Parathyroid adenoma (tissue), 2 donors: ENCODE measurements around the gene EDEM2.

ENCODE experiments used
- H2AFZ ChIP-seq: fragments of 300-600 bp; sonication (generic); one replicate; pipeline ENCODE4 v1.7.0; 2017; ENCODE audit warnings: antibody characterized with exemption, mild to moderate bottlenecking
- H3K27ac ChIP-seq: fragments of 300-600 bp; sonication (generic); one replicate; pipeline ENCODE4 v1.7.0; 2017
- H3K27me3 ChIP-seq: fragments of 300-600 bp; sonication (generic); one replicate; pipeline ENCODE4 v1.7.0; 2017; ENCODE audit warnings: low read length; ENCODE audit not compliant: control insufficient read depth, insufficient read depth
- H3K36me3 ChIP-seq: fragments of 300-600 bp; sonication (generic); one replicate; pipeline ENCODE4 v1.7.0; 2017; ENCODE audit warnings: low read length; ENCODE audit not compliant: control insufficient read depth, insufficient read depth
- H3K4me1 ChIP-seq: fragments of 300-600 bp; sonication (generic); one replicate; pipeline ENCODE4 v1.7.0; 2017; ENCODE audit warnings: control low read depth
- H3K4me2 ChIP-seq: fragments of 300-600 bp; sonication (generic); one replicate; pipeline ENCODE4 v1.7.0; 2017; ENCODE audit warnings: low read length
- H3K4me3 ChIP-seq: fragments of 300-600 bp; sonication (generic); one replicate; pipeline ENCODE4 v1.7.0; 2017; ENCODE audit warnings: low read depth, low read length
- H3K79me2 ChIP-seq: fragments of 300-600 bp; sonication (generic); one replicate; pipeline ENCODE4 v1.7.0; 2017; ENCODE audit warnings: control low read depth
- H3K9ac ChIP-seq: fragments of 300-600 bp; sonication (generic); one replicate; pipeline ENCODE4 v1.7.0; 2017; ENCODE audit warnings: mild to moderate bottlenecking
- H3K9me3 ChIP-seq: fragments of 300-600 bp; sonication (generic); one replicate; pipeline ENCODE4 v1.7.0; 2017; ENCODE audit warnings: low read length; ENCODE audit not compliant: control insufficient read depth
- CTCF ChIP-seq: fragments of 300-600 bp; sonication (generic); IDR thresholded peaks from one replicate; pipeline ENCODE4 v1.7.0; 2017; ENCODE audit warnings: antibody characterized with exemption, mild to moderate bottlenecking
- donor health status: primary hyperparathyroidism.

EDEM2 gene

DNA sequence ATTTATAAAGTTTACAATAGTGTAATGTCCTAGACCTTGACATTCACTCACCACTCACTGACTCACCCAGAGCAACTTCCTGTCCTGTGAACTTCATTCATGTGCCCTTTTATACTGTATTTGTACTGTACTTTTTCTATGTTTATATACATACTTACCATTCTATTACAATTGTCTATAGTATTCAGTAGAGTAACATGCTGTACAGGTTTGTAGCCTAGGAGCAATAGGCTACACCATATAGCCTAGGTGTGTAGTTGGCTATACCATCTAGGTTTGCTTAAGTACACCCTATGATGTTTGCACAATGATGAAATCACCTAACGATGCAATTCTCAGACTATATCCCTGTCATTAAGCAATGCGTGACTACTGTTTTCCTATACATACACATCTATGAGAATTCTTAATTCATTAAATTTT lies 17.5 kb downstream of the EDEM2 start:
- no peak overlapping the region for H2AFZ ChIP-seq
- no peak overlapping the region for H3K27ac ChIP-seq
- H3K79me2 ChIP-seq, result no peaks in the 10 kb centered on the region
- no peaks in the 10 kb centered on the region for H3K9me3 ChIP-seq
- H3K4me1 ChIP-seq, result no peaks in the 10 kb centered on the region
- no peaks in the 10 kb centered on the region for H3K27me3 ChIP-seq
- no peak for TF ChIP-seq CTCF
- no peak overlapping the region for H3K4me2 ChIP-seq
- no peak overlapping the region for H3K4me3 ChIP-seq
- no peak overlapping the region for H3K9ac ChIP-seq
- no peaks in the 10 kb centered on the region for H3K36me3 ChIP-seq

GRCh38 chr20:35125753-35126152 lies 21.4 kb downstream of the EDEM2 start:
- H3K4me3 ChIP-seq, result no peak overlapping the region
- H3K27ac ChIP-seq, result no peak overlapping the region
- no peaks in the 10 kb centered on the region for H3K36me3 ChIP-seq
- H3K4me1 ChIP-seq, result no peaks in the 10 kb centered on the region
- H3K27me3 ChIP-seq, result no peaks in the 10 kb centered on the region
- no peak overlapping the region for H2AFZ ChIP-seq
- TF ChIP-seq CTCF, result no peak
- H3K9ac ChIP-seq, result no peak overlapping the region
- H3K4me2 ChIP-seq, result no peak overlapping the region
- H3K9me3 ChIP-seq, result no peaks in the 10 kb centered on the region
- H3K79me2 ChIP-seq, result no peaks in the 10 kb centered on the region

GRCh38 chr20:35122756-35123405 lies 24.3 kb downstream of the EDEM2 start:
- H3K36me3 ChIP-seq, result no peaks in the 10 kb centered on the region
- no peaks in the 10 kb centered on the region for H3K27me3 ChIP-seq
- H2AFZ ChIP-seq, result no peak overlapping the region
- no peak overlapping the region for H3K27ac ChIP-seq
- no peak overlapping the region for H3K4me2 ChIP-seq
- H3K4me3 ChIP-seq, result no peak overlapping the region
- H3K79me2 ChIP-seq, result no peaks in the 10 kb centered on the region
- no peaks in the 10 kb centered on the region for H3K4me1 ChIP-seq
- TF ChIP-seq CTCF, result no peak
- H3K9ac ChIP-seq, result no peak overlapping the region
- H3K9me3 ChIP-seq, result no peaks in the 10 kb centered on the region

DNA sequence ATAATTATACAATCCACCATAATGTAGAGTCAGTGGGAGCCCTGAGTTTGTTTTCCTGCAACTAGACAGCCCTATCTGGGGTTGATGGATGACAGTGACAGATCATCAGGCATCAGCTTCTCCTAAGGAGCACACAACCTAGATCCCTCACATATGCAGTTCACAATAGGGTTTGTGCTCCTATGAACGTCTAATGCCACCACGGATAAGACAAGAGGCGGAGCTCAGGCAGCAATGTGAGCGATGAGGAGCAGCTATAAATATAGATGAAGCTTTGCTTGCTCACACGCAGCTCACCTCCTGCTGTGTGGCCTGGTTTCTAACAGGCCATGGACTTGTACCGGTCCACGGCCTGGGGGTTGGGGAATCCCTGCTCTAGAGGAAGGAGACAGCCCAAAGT lies 25.9 kb downstream of the EDEM2 start:
- Histone ChIP-seq H3K9ac (no peak overlapping the region), H3K36me3 (no peaks in the 10 kb centered on the region)

More for the DNA sequence above, 25.9 kb downstream of the EDEM2 start:
- no peaks in the 10 kb centered on the region for H3K9me3 ChIP-seq
- H3K79me2 ChIP-seq, result no peaks in the 10 kb centered on the region
- no peaks in the 10 kb centered on the region for H3K4me1 ChIP-seq
- no peak for TF ChIP-seq CTCF
- no peak overlapping the region for H3K27ac ChIP-seq
- H3K27me3 ChIP-seq, result no peaks in the 10 kb centered on the region
- no peak overlapping the region for H2AFZ ChIP-seq
- H3K4me2 ChIP-seq, result no peak overlapping the region
- H3K4me3 ChIP-seq, result no peak overlapping the region
